Lung (tissue), 12 donors: ENCODE data around the gene EPHB1. TPM values are rescaled to one million over a fixed set of nuclear protein-coding genes. Genes with fewer than 3 reads are reported as not detected.

Experiments
- ATAC-seq: fragments of 200-7000 bp; cut with Tn5 transposase; one replicate; pipeline ENCODE4 v1.9.1; 2020; ENCODE audit warnings: moderate number of reproducible peaks; ENCODE audit not compliant: insufficient read depth, low FRiP score
- DNase-seq, 3 donors: peaks; one replicate each; pipeline ENCODE4 v3.0.0-alpha.2; 2013 to 2017
- H3K27ac ChIP-seq, 2 donors: one replicate each; pipeline ENCODE4 v1.5.1; 2013; ENCODE audit warnings: mild to moderate bottlenecking in 2 of 2, moderate library complexity in 2 of 2, control low read depth in 1 of 2, inconsistent platforms in 1 of 2, low read depth in 1 of 2, low read length in 1 of 2
- H3K27me3 ChIP-seq, 3 donors: one replicate each; pipeline ENCODE4 v1.5.1; 2013; ENCODE audit warnings: low read length in 2 of 3; ENCODE audit not compliant: control insufficient read depth in 3 of 3, insufficient read depth in 3 of 3
- H3K36me3 ChIP-seq, 4 donors: one replicate each; pipeline ENCODE4 v1.5.1; 2013; ENCODE audit warnings: low read length in 4 of 4, mild to moderate bottlenecking in 1 of 4, moderate library complexity in 1 of 4; ENCODE audit not compliant: control insufficient read depth in 4 of 4, insufficient read depth in 4 of 4
- H3K4me1 ChIP-seq, 5 donors: one replicate each; pipeline ENCODE4 v1.5.1; 2013; ENCODE audit warnings: low read length in 5 of 5, mild to moderate bottlenecking in 2 of 5, moderate library complexity in 1 of 5; ENCODE audit not compliant: control insufficient read depth in 5 of 5, insufficient read depth in 5 of 5
- H3K4me3 ChIP-seq: one replicate; pipeline ENCODE4 v1.5.1; 2013; ENCODE audit warnings: mild to moderate bottlenecking, control low read depth, moderate library complexity
- H3K9ac ChIP-seq, 2 donors: one replicate each; pipeline ENCODE4 v1.5.1; 2013; ENCODE audit warnings: low read length in 2 of 2, control low read depth in 1 of 2; ENCODE audit not compliant: insufficient read depth in 1 of 2
- H3K9me3 ChIP-seq, 4 donors: one replicate each; pipeline ENCODE4 v1.5.1; 2013; ENCODE audit warnings: low read length in 3 of 4, mild to moderate bottlenecking in 1 of 4, moderate library complexity in 1 of 4; ENCODE audit not compliant: control insufficient read depth in 4 of 4, insufficient read depth in 3 of 4
- CTCF ChIP-seq: IDR thresholded peaks from 2 replicates; pipeline ENCODE4 v1.5.1; 2012; ENCODE audit warnings: mild to moderate bottlenecking; ENCODE audit errors: control extremely low read depth, extremely low read depth
- WGBS, 2 donors: extraction: QIAGEN DNeasy Blood & Tissue Kit; methylation state at CpG; one replicate each; pipeline ENCODE4 v1.1.7; 2013; 5-methylcytosine and 5-hydroxymethylcytosine counted together
- polyA plus RNA-seq, 2 donors: library from polyadenylated mRNA; stranded (reverse); fragments of 200-250 nt; gene quantifications; one replicate each; pipeline ENCODE4 v1.2.1, GENCODE V29; 2013
- total RNA-seq, 2 donors: library from RNA; depleted of rRNA in 1 of 2; stranded (reverse); fragments of >200 nt in 1 of 2; gene quantifications; one replicate each; pipeline ENCODE4 v1.2.1, GENCODE V29; 2014 to 2021
- donor health status: control.
- donor health status: control.
- donor health status: Bipolar disorder and iron deficiency.
- donor health status: healthy.
- donor health status: DM: yes; HTN: yes; CAD: no.

Gene EPHB1
- total and polyA plus RNA-seq, 4 donors = 0.30 to 6.3 (median 2.1) TPM

- H3K27me3 ChIP-seq = no peaks in the 10 kb centered on the region
- ATAC-seq (no peak), DNase-seq (no peak)
- no peak for TF ChIP-seq CTCF
- H3K36me3 ChIP-seq = no peaks in the 10 kb centered on the region
- H3K4me1 ChIP-seq = no peaks in the 10 kb centered on the region
- no peak overlapping the region for H3K27ac ChIP-seq
- H3K4me3 ChIP-seq = no peak overlapping the region
- peaks cover 0 to 4% (median 1%) of the 10 kb centered on the region in 4 donors for H3K9me3 ChIP-seq
- WGBS, 2 donors = 81 to 85% methylated on average over 4 of the region's 4 CpGs
- no peak overlapping the region for H3K9ac ChIP-seq
Observed at GRCh38 chr3:134886991-134887390, 91.9 kb downstream of the EPHB1 start.

GRCh38 chr3:134887536-134887935, 92.5 kb downstream of the EPHB1 start:
- Histone ChIP-seq H3K27ac (no peak overlapping the region), H3K27me3 (no peaks in the 10 kb centered on the region), H3K9me3 (peaks cover 0 to 4% (median 1%) of the 10 kb centered on the region in 4 donors), H3K4me1 (no peaks in the 10 kb centered on the region), H3K36me3 (no peaks in the 10 kb centered on the region), H3K4me3 (no peak overlapping the region), H3K9ac (no peak overlapping the region)
- no peak for TF ChIP-seq CTCF
- no peak for DNase-seq
- no peak for ATAC-seq

DNA sequence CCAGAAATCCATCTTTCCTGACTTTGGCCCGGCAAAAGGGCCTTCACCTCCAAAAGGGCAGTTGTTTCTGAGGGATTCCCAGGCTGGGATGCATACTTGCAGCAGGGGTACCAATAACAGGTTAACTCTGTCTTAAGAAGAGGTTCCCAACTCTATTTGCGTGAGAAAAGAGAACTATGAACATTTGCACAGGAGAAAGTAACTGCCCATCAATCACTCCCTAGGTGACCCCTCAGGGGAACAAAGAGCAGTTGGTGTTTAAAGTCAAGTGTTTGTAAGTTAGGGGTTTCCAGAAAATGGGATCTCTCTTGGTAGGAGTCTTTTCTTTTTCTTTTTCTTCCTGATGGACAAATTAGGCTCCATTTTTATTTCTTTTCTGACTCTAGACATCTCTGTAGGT, 97.3 kb downstream of the EPHB1 start:
- H3K27me3 ChIP-seq = no peaks in the 10 kb centered on the region
- WGBS, 2 donors = 37 to 64% methylated on average over 2 of the region's 2 CpGs
- no peak for TF ChIP-seq CTCF
- H3K36me3 ChIP-seq = no peaks in the 10 kb centered on the region
- DNase-seq (no peak), ATAC-seq (no peak)
- H3K9me3 ChIP-seq = peaks cover 0 to 4% (median 1%) of the 10 kb centered on the region in 4 donors
- no peak overlapping the region for H3K9ac ChIP-seq
- no peak overlapping the region for H3K27ac ChIP-seq
- no peak overlapping the region for H3K4me3 ChIP-seq
- H3K4me1 ChIP-seq = no peaks in the 10 kb centered on the region

GRCh38 chr3:134892761-134893160, 97.7 kb downstream of the EPHB1 start:
- Histone ChIP-seq H3K9me3 (peaks cover 0 to 4% (median 1%) of the 10 kb centered on the region in 4 donors), H3K9ac (no peak overlapping the region), H3K27me3 (no peaks in the 10 kb centered on the region), H3K4me3 (no peak overlapping the region), H3K4me1 (no peaks in the 10 kb centered on the region), H3K27ac (no peak overlapping the region), H3K36me3 (no peaks in the 10 kb centered on the region)
- WGBS, 2 donors = 66 to 74% methylated on average over 5 of the region's 5 CpGs
- no peak for DNase-seq
- no peak for ATAC-seq
- no peak for TF ChIP-seq CTCF
